Stimulated activated CD4-positive, alpha-beta T cell treated with anti-CD3 and anti-CD28 coated beads, Interleukin-12 subunit alpha, Interleukin-12 subunit beta, amount 100 ng/mL, for 24 hours (primary cell): ENCODE measurements around the gene XRCC4.
"Not testable (repeated sequence)": the region's sequence is repeated elsewhere in the genome, so short reads cannot be mapped to it uniquely, and the experiment has no call there.

Experiments
- DNase-seq, 2 experiments: peaks; one replicate each; pipeline ENCODE4 v3.0.0-alpha.2; 2020; ENCODE audit warnings: low read depth in 2 of 2

Gene XRCC4

GRCh38 chr5:83179966-83180365, 102.6 kb downstream of the XRCC4 start:
- no peak for DNase-seq

DNA sequence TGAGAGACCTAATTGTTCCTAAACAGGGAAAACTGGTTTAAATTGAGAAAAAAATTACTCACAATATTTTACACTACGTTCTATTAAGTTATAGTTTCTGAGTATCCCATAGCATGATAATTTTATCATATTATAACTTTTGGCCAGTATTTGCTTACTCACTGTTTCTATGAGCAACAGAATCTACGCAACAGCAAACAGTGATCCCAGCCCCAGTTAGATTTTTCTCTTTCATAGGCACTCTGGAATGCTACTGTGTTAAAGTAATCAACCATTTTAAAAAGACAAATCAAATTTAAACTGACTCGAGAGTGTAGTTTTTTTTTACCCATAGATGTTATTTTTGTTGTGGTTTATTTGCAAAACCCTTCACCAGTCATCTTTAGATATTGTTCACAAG, 107.2 kb downstream of the XRCC4 start:
- DNase-seq: no peak

- no peak for DNase-seq
Measured at GRCh38 chr5:83192947-83193346, 115.6 kb downstream of the XRCC4 start.

- no peak for DNase-seq
Measured at GRCh38 chr5:83197326-83197967, 120.1 kb downstream of the XRCC4 start.

DNA sequence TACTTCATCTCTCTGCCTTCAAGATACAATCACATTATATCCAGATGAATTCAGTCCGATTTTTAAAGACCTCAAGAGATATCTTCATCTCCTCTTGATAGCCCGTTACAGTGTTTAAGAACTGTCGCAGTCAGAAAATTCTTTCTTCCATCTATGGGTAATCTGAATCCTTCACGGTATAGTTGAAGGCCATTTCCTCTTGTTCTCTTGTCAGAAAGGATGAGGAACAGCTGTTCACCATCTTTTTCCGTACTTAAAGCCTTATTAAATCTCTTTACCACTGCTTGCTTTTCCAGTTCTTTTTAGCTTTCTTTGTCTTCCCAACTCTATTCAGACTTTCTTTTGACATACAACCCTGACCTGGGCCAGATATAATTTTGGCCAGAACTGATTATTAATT, 121.8 kb downstream of the XRCC4 start:
- no peak for DNase-seq

DNA sequence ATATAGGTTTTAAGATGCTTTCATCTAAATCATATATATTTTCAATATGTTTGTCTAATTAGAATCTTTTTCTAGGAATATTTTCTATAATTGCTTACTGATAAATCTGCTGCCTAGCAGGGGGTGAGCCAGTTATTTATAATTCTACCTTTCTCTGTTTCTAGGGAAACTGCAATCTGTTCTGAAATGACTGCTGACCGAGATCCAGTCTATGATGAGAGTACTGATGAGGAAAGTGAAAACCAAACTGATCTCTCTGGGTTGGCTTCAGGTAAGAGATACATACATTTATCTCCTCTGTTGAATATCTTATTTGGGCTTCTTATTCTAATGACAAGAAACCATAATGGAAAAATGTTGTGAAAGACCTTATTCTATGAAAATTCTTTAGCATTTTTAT, 127.3 kb downstream of the XRCC4 start:
- DNase-seq: no peak

GRCh38 chr5:83209963-83210362, 132.6 kb downstream of the XRCC4 start:
- DNase-seq: no peak

DNA sequence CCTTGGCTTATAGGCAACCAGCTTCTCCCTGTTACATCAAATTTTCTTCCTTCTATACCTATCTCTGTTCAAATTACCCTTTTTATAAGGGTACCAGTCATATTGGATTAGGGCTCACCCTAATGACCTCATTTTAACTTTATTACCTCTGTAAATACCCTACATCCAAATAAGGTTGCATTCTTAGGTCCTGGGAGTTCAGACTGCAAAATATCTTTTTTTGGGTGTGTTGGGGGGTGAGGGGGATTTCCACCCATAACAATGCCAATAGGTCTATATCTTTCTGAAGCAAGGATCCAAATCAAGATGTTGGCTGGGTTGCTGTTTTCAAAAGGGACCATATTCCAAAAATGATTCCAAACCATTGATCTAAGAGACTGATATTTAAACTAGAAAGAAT, 141.7 kb downstream of the XRCC4 start:
- no peak for DNase-seq

DNA sequence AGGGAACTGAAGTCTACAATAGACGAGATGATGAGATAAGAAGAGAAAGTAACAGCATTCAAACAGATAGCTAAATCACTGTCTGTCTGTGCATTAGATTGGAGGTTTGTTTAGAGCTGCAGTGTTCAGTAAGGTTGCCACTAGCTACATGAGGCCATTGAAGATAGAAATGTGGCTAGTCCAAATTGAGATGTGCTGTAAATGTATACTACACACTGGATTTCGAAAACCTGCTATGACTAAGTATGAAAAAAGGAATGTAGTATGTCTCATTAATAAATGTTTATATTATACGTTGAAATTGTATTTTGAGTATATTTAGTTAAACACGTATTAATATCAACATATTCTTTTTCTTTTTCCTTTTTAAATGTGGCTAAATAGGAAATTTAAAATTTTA, 142.1 kb downstream of the XRCC4 start:
- DNase-seq: no peak

DNA sequence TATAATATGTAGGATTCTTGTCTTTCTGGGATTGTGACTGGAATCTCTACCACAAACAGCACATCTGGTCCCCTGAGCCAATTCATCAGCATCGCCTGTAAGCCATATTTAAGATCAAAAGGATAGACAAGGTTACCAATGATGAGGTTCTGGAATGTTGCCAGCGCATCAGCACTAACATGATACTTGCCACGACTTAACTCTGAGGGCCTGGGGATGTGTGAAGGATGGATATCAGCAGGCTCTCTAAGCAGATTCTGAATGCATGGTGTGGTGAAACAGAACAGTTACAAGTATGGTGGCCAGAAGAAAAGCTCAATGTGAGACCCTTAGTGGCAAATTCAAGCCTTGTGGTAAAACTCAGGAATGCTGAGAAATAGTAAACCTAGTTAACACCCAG, 143.0 kb downstream of the XRCC4 start:
- DNase-seq: no peak

- DNase-seq: no peak
Measured at GRCh38 chr5:83222906-83223305, 145.6 kb downstream of the XRCC4 start.

GRCh38 chr5:83227611-83228010, 150.3 kb downstream of the XRCC4 start:
- DNase-seq: no peak

DNA sequence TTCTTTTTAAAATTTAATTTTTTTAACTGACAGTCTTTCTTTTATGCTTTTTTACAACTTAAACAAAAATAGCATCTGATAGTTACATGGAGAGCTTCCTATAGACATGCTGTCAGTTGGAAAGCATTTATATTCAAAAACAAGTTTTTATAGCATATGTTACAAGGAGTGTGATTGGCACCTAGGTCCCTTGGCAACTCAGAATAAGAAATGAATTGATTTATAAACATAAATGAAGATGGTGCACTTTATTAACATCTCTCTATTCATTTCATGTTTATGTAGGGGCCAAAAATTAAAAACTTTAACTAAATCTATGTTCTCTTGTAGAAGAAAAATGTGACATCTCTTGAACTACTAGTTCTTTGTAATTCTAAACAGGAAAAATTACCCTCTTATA, 153.2 kb downstream of the XRCC4 start:
- DNase-seq: no peak

GRCh38 chr5:83244516-83244915, 167.2 kb downstream of the XRCC4 start:
- DNase-seq: no peak

DNA sequence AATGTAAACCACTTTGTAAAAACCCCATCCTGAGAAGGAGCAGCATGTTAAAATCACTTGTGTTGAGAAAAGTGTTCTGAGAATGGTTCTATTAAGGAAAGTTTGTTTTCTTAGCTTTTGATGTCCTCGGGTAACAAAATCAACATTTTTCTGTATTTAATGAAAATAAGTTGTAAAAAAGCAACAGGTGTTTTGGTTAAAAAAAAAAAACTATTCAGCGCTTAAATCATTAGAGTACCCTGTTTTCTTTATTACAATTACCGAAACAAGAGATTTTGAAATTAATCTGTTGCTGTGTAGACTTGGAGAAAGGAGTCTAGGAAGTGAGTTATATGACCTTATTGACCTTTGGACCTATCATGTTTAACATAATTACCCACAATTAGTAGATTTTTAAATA, 167.7 kb downstream of the XRCC4 start:
- no peak for DNase-seq

GRCh38 chr5:83246071-83246470, 168.7 kb downstream of the XRCC4 start:
- DNase-seq: no peak

DNA sequence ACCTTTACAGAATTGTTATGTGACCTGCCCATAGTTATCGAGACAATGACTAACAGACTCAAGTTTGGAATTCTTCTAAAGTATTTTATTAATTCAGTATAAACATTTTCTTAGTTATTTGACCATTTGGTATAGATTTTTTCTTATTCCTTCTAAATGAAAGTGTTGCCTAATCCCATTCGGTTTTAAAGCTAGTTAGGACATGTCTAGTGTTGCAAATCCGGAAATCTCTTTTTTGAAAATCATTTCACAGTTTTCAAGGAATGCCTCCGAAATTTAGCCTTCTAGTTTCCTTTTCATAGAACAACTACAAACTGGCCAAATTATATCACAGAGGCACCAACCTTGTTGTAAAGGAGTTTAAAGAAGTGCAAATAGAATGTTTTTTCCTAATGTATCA, 171.8 kb downstream of the XRCC4 start:
- DNase-seq: no peak

DNA sequence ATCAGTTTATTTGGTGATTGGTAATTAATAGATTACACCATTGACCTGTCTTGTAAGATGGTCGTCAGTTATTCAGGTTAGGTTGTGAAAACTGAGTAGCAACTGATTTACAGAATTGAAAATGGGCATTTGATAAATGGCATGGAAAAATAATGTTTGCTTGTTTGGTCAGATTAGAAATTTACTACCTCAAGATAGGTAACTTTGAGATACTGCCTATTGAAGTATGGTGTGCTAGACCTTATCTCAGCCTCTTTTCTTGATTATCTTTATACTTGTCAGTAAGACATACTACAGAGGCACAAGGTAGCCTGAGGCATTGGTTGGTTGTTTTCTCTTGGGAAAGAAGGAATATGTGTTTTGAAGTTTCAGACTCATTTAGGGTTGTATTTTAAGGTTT, 174.5 kb downstream of the XRCC4 start:
- DNase-seq: no peak

DNA sequence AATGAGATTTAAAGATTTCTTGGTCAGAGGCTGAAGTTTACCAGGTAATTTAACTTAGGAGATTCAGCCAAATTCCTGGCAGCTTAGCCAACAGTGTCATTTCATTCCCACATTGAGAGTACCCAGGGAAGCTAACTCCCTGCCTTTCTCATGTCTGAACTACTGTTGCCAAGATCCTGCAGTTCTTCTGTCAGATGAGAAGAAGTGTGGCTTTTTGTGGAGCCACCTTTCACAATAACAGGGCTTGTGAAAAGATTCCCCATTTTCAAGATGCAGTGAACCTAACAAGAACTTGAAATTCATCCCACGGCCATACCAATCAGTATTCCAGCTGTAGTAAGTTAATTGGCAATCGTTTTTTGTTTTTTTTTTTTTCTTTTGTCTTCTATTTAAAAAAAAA, 176.4 kb downstream of the XRCC4 start:
- no peak for DNase-seq

- DNase-seq: no peak
Measured at GRCh38 chr5:83255268-83255667, 177.9 kb downstream of the XRCC4 start.

DNA sequence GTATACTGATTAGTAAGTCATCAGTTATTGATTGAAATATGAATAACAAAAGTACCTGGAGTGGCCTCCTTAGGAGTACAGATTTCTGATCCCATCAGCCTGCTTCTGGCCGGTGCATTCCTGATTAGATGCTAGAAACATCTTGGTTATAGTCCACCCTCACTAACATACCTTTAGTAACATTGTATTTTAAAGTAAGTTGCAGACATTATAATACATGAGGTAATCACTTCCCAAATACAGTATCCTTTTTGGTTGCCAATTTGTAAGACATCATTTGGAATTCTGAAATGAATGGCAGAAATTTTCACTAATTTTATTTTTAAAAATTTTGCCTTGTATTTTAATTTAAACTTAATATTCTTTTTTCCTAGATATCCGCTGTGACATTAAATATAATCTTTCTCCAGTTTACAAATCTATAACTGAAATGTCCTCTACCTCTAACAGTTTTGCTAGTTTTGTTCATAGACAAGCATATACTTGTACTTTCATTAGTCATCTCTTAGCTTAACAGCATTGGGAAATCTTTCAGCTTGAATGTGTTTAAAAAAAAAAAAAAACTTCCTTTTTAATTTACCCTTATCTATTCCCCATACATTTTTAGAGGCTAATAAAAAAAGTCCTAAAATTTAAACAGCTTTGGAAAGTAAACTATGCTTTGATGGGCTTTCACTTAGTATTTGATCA, 178.9 kb downstream of the XRCC4 start:
- DNase-seq: no peak

GRCh38 chr5:83257684-83258083, 180.3 kb downstream of the XRCC4 start:
- not testable (repeated sequence) for DNase-seq

- no peak for DNase-seq
Measured at GRCh38 chr5:83265318-83265717, 188.0 kb downstream of the XRCC4 start.

- DNase-seq: no peak
Measured at GRCh38 chr5:83270311-83270710, 193.0 kb downstream of the XRCC4 start.
